Non-pigmented ciliary epithelial cell (primary cell): Measurements from ENCODE around the gene FGF18.
A peak's percentile ranks its signal among the peaks of the same experiment; 100 is the strongest.
"Not testable (repeated sequence)": the region's sequence is repeated elsewhere in the genome, so short reads cannot be mapped to it uniquely, and the experiment has no call there.

ENCODE experiments used
- DNase-seq: peaks from one replicate; pipeline ENCODE4 v3.0.0-alpha.2; 2010; ENCODE audit warnings: low read depth

FGF18 gene

DNA sequence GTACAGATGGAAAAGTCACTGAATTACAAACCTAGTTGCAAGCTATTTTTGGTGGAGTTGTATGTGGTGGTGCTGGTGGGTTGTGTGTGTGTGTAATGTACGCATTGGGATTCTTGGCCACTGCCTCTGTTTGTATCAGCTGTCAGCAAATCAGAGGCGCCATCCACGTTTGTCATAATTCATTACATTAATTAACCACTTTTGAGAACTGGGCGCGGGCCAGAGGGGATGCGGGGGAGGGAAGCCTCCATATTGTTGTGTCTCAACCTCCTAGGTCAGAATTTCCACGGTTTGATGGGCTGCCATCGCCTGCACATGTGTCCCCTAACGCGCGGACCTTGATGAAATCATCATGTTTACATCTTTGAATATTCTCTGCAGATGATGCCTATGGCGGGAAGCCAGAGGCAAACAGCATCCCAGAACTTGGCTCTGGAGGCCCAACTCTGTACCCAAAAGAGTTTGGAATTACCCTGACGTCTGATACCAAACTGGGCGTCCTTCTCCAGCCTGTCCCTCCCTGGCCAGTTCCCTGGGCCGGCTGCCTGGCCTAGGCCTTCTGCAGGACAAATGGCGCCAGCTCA, 54.9 kb downstream of the FGF18 start:
- DNase-seq, result no peak

DNA sequence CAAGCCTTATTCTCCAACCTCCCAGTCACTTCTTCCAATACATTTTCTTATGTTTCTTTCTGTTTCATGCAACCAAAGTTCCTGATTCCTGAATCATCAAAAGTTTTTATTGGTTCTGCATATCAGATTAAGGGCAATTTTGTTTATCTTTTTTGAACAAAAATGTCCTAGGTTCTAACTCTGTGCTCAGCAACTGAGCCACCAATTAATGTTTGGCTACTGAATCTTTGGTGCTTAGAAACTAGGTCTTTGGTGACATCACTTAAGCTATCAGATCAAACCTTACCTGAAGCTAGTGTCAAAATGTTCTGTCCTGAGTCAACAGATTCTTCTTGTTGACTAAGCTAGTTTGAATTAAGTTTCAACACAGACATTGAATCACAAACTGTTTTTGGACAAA, 56.1 kb downstream of the FGF18 start:
- DNase-seq, result no peak

- DNase-seq, result no peak
Observed at GRCh38 chr5:171476701-171477100, 57.3 kb downstream of the FGF18 start.

DNA sequence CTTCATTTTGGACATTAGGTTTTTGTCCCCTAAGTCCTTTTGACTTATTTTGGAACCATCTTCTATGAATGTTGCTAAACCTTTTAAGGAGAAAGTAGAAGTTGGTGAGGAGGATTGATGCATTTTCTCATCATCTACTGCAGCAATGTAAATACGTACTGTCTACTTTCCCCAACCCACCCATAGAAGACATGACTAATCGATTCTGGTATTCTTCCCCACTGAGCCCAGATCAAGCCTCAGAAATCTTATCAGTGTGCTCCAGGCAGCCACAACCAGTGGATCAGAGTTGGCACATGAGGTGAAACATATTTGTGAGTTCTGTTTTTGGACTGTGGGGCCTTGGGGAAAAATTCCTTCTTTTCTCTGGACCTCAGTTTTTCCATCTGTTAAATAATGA, 57.7 kb downstream of the FGF18 start:
- no peak for DNase-seq

GRCh38 chr5:171477666-171478065, 58.2 kb downstream of the FGF18 start:
- no peak for DNase-seq

DNA sequence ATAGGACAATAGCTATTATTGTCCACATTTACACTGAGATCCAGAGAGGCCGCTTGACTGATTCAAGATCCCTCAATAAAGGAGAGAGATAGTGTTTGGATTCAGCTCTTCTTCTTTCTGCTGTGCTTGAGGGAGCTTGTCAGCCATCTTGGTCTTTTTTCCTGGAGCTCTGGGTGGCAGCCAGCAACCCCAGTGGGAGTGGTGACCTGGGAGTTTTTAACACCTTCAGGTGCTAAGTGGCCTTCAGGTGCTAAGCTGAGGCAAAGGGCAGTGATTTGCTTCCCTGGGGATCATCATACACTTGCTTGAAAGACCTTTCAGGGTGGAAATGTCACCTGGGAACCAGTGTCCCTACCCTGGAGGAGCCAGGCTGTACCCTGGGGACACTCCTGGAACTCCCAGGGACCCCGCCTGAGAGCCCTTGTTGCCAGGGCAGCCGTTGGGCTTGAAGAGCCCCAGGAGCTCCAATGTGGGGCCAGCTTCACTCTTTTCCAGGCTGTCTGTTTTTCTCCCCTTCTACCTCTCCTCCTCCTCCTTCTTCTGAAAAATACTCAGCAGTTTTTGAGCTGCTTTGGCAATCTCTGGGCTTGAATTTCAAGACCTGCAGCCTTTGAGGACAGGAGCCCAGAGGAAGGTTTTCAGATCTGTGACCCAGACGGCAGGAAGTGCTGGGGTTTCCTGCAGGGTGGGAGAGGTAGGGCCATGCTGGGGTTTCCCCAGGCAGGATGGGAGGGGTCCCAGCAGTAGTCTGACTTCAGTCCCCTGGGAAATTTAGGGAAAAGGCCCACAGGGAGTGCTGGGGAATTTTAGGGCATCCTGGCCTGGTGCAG, 59.7 kb downstream of the FGF18 start:
- DNase-seq, result no peak

GRCh38 chr5:171479776-171480125, 60.3 kb downstream of the FGF18 start:
- DNase-seq, result no peak

- no peak for DNase-seq
Observed at GRCh38 chr5:171480239-171480638, 60.8 kb downstream of the FGF18 start.

DNA sequence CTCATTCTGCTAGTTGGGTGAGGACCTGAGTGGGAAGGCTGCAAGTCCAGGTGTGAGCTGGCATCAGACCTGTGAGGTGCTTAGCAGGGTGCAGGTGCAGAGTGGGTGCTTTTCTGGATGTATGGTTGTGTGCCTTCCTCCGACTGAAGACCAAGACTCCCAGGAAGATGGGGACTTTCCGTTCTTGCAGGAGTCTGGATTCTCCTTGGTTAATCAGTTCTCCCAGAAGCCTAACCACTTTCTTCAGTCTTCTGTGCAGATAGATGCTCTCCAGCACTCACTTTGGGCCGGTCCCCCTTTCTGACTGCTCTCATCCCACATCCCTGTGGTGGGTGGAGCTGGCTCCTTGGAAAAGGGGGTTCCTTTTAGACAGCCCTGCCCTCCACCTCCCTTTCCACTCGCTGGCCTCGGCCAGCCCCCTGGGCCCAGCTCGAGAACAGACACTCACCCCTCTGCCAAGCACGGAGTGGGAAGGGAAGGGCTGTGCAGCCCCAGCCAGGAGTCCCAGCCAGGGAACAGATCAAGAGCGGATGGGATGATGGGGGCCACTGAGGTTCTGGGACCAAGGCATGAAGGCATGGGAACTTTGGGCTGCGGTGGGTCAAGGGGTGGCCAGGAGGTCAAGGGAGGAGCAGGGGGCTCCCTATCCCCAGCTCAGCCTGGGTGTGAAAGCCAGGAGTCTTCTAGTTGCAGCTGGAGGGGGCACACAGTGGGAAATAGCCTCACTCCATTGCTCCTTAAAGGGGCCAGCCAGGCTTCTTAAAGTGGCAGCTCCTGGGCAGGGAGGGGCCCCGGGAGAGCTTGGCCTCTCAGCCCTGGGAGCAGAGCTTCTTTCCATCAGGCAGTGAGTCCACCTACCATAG, 62.4 kb downstream of the FGF18 start:
- no peak for DNase-seq

GRCh38 chr5:171482434-171482730, 62.9 kb downstream of the FGF18 start:
- DNase-seq, result no peak

DNA sequence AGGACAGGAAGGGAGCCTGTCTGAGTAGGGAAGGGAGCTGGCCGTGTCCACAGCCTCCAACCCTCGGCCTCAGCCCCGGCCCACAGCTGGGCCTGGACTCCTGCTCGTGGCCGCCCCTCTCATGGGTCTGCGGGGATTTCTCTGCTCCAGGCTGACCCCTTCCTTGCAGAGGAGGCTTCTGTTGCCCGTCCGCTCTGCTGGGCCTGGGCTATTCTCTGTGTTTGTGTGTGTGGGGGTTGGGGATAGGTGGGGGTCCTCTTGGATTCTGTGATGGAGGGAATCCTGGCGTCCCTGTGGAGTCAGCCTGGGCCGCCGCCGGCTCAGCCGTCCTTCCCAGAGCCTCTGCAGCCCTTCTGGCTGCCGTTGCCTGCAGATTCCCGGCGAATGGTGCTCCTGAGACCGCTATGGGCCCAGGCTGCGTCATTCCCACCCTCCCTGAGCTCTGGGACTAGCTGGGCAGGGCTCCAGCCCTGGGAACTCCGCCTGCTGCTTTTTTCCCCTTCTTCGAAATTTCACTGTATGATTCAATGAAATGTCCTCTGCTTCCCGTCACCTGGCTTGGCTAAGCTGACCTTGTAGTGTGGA, 64.2 kb downstream of the FGF18 start:
- DNase-seq, result no peak

GRCh38 chr5:171484460-171484899, 65.0 kb downstream of the FGF18 start:
- no peak for DNase-seq

GRCh38 chr5:171485668-171486067, 66.2 kb downstream of the FGF18 start:
- no peak for DNase-seq

GRCh38 chr5:171486613-171487012, 67.2 kb downstream of the FGF18 start:
- DNase-seq, result no peak

GRCh38 chr5:171488876-171489275, 69.4 kb downstream of the FGF18 start:
- DNase-seq, result no peak

DNA sequence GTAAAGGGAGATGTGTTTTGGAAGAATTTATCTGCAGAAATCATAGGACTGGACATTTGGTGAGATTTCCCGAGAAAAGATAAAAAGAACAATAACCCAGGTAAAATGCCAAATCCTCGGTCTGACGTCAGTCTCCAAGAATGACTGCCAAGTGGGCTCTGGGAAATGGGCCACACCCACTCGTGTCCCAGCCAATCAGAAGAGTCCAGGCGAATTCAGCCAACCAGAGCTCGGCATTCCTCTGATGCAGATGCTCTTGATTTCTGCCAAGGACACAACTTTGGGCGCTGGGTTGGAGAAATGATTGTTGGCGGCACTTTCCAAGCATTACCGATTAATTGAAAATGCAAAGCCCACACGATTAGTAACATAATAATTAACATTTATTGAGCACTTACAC, 73.3 kb downstream of the FGF18 start:
- no peak for DNase-seq

- DNase-seq, result no peak
Observed at GRCh38 chr5:171493646-171494393, 74.4 kb downstream of the FGF18 start.

GRCh38 chr5:171494452-171495121, 75.1 kb downstream of the FGF18 start:
- DNase-seq, result peak; percentile 15

DNA sequence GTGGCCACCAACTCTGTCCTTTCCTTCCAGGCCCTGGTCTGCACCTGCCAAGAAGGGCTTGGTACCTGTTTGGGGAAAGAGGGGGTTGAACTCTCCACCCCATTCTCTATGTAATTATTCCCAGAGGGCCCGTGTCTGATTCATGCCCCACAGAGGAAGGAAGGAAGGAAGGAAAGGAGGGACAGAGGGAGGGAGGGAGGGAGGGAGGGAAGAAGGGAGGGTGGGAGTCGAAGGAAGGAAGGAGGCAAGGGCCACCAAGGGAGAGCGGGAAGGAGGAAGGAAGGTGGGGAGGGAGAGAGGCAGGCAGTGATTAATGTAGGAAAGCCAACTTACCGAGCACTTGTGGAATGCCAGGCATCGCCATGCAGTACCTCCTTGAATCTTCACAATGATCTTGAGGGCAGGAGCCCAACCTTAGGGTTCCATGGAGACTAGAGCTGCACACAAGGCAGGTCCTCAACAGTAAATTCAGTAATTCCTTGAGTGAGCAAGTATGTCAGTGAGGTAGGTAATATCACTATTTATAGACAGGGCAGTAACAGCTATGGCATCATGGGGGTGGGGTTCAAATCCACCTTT, 75.8 kb downstream of the FGF18 start:
- no peak for DNase-seq

DNA sequence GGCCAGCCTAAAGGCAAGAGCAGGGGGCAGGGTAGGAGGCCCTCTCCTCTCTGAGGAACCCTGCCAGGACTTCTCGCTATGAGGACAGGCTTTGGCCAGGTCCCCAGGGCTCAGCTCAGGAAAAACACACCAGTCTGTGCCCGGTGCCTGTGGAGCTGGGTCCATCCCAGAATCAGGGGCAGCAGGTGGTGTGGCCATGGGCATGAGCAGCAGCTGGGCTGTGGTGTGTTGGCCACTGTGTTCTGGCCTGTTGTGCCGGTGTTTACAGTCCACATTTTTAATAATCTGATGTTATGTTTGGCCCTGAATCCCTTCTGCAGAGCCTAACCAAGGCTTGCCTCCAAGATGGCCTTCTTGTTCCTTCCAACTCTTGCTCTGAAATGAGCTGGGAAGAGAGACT, 77.0 kb downstream of the FGF18 start:
- DNase-seq, result no peak

- DNase-seq, result not testable (repeated sequence)
Observed at GRCh38 chr5:171497494-171497893, 78.0 kb downstream of the FGF18 start.
